22Rv1 (cell line): Measurements from ENCODE around the gene ZBTB39.

Experiments used
- ZFX ChIP-seq: fragments of 450-650 bp; IDR thresholded peaks from 2 replicates; pipeline ENCODE4 v1.6.1; 2017; ENCODE audit warnings: antibody characterized with exemption, borderline replicate concordance
- TF ChIP-seq, protein P1 (sequence below): fragments of 450-650 bp; IDR thresholded peaks from 2 replicates; pipeline ENCODE4 v1.5.1; 2017; ENCODE audit warnings: mild to moderate bottlenecking

DNA sequence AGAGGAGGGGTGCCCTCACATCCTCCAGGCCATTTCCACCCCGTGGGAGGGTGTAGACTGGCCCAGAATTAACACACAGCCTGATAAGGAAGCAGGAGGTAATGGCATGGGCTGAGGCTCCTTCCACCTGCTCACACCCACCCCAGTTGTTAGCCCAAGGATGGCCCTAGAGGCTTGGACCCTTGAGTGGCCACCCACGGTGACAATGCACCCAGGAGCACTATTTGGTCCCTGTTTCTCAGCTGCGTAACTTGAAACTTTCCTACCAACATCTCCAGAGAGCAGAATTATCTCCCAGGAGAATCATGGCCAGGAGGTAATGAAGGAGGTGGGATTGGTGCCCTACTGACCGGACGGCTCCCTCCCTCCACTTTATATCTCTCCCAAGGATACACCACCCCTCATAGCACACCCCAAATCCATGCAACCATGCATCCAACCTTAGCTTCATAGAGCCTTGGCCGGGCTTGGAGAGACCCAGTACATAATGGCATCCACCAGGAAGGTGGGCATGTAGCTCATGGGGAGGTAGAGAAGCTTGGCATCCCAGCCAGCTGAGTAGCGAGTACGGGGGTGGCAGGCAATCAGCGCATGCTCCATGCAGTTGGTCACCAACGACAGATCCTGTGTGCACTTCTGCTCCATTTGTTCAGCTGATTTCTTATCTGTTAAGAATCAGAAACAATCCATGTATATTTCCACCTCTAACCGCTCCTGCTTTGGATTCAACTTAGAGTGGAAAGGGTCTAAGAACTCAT is 54.6 kb downstream of the ZBTB39 start:
- TF ChIP-seq, protein P1, sequence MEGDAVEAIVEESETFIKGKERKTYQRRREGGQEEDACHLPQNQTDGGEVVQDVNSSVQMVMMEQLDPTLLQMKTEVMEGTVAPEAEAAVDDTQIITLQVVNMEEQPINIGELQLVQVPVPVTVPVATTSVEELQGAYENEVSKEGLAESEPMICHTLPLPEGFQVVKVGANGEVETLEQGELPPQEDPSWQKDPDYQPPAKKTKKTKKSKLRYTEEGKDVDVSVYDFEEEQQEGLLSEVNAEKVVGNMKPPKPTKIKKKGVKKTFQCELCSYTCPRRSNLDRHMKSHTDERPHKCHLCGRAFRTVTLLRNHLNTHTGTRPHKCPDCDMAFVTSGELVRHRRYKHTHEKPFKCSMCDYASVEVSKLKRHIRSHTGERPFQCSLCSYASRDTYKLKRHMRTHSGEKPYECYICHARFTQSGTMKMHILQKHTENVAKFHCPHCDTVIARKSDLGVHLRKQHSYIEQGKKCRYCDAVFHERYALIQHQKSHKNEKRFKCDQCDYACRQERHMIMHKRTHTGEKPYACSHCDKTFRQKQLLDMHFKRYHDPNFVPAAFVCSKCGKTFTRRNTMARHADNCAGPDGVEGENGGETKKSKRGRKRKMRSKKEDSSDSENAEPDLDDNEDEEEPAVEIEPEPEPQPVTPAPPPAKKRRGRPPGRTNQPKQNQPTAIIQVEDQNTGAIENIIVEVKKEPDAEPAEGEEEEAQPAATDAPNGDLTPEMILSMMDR: no peak
- TF ChIP-seq ZFX: no peak
